Suprapubic skin (tissue), 4 donors: ENCODE results near the gene SNRNP40.

ENCODE experiments used
- POLR2A ChIP-seq, 2 donors: fragments of 450-650 bp; IDR thresholded peaks; one replicate each; pipeline ENCODE4 v1.6.1; 2017; ENCODE audit warnings: antibody characterized with exemption in 2 of 2, mild to moderate bottlenecking in 2 of 2, moderate library complexity in 2 of 2
- POLR2AphosphoS5 ChIP-seq, 3 donors: sonication (generic); formaldehyde crosslinking; IDR thresholded peaks; one replicate each; pipeline ENCODE4 v1.6.1; 2017; ENCODE audit warnings: antibody characterized with exemption in 3 of 3
- TF ChIP-seq, protein P1 (sequence below), 2 donors: fragments of 200-600 bp in 1 of 2; fragments of 450-650 bp in 1 of 2; sonication (generic) in 1 of 2; IDR thresholded peaks; one replicate each; pipeline ENCODE4 v1.5.1; 2016 to 2019; ENCODE audit warnings: antibody characterized with exemption in 2 of 2, mild to moderate bottlenecking in 1 of 2, moderate library complexity in 1 of 2

DNA sequence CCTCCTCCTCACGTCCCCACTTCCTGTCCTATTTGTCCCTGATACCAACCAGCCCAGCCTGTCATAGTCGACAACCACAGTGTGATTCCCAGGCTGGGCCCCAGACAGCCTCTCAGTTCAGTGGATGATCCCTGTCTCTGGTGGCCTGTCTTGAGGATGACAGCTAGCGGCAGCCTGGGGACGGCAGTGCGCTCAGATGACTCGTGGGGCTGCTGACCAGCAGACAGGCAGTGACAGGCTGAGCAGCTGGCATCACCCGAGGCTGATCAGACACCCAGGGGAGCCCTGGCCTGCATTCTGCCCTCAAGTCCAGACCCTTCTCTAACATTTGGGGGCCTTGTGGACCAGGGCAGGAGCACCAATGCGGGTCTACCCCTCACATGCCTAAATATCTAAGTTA is 77.9 kb downstream of the SNRNP40 start:
- TF ChIP-seq POLR2A (IDR thresholded peaks at IDR 0.05) (no peak), POLR2AphosphoS5 (IDR thresholded peaks at IDR 0.05) (no peak)
- TF ChIP-seq, protein P1, sequence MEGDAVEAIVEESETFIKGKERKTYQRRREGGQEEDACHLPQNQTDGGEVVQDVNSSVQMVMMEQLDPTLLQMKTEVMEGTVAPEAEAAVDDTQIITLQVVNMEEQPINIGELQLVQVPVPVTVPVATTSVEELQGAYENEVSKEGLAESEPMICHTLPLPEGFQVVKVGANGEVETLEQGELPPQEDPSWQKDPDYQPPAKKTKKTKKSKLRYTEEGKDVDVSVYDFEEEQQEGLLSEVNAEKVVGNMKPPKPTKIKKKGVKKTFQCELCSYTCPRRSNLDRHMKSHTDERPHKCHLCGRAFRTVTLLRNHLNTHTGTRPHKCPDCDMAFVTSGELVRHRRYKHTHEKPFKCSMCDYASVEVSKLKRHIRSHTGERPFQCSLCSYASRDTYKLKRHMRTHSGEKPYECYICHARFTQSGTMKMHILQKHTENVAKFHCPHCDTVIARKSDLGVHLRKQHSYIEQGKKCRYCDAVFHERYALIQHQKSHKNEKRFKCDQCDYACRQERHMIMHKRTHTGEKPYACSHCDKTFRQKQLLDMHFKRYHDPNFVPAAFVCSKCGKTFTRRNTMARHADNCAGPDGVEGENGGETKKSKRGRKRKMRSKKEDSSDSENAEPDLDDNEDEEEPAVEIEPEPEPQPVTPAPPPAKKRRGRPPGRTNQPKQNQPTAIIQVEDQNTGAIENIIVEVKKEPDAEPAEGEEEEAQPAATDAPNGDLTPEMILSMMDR (IDR thresholded peaks at IDR 0.05): no peak
